Middle frontal gyrus (tissue), 1 donor: ENCODE data around the gene NAMPT.
"Not testable (repeated sequence)": the region's sequence is repeated elsewhere in the genome, so short reads cannot be mapped to it uniquely, and the experiment has no call there.

Experiments used
- DNase-seq: peaks from one replicate; pipeline ENCODE4 v3.0.0-alpha.2; 2015; ENCODE audit warnings: low spot score; ENCODE audit errors: extremely low spot score

The NAMPT gene

GRCh38 chr7:106284714-106285050 is at the start of gene NAMPT:
TSS of gene NAMPT (minus strand) at chr7:106284983. CDS start at chr7:106284884, 99 bp downstream.
- no peak for DNase-seq

GRCh38 chr7:106332201-106332600 is 47.4 kb upstream of the NAMPT start:
- no peak for DNase-seq

GRCh38 chr7:106331441-106332175 is 46.8 kb upstream of the NAMPT start:
- DNase-seq: no peak

GRCh38 chr7:106329971-106330733 is 45.4 kb upstream of the NAMPT start:
- no peak for DNase-seq

GRCh38 chr7:106329408-106329807 is 44.6 kb upstream of the NAMPT start:
- no peak for DNase-seq

GRCh38 chr7:106327538-106328481 is 43.0 kb upstream of the NAMPT start:
- DNase-seq: no peak

- no peak for DNase-seq
Measured at GRCh38 chr7:106326594-106327537, 42.1 kb upstream of the NAMPT start.

- DNase-seq: not testable (repeated sequence)
Measured at GRCh38 chr7:106324509-106324908, 39.7 kb upstream of the NAMPT start.

- not testable (repeated sequence) for DNase-seq
Measured at GRCh38 chr7:106320254-106320770, 35.5 kb upstream of the NAMPT start.

GRCh38 chr7:106318482-106318881 is 33.7 kb upstream of the NAMPT start:
- DNase-seq: no peak

GRCh38 chr7:106317971-106318370 is 33.2 kb upstream of the NAMPT start:
- DNase-seq: no peak

- no peak for DNase-seq
Measured at GRCh38 chr7:106316947-106317346, 32.2 kb upstream of the NAMPT start.

- DNase-seq: no peak
Measured at GRCh38 chr7:106314875-106315274, 30.1 kb upstream of the NAMPT start.

GRCh38 chr7:106313966-106314365 is 29.2 kb upstream of the NAMPT start:
- no peak for DNase-seq

GRCh38 chr7:106313456-106313901 is 28.7 kb upstream of the NAMPT start:
- no peak for DNase-seq

GRCh38 chr7:106312906-106313305 is 28.1 kb upstream of the NAMPT start:
- no peak for DNase-seq

GRCh38 chr7:106312099-106312871 is 27.5 kb upstream of the NAMPT start:
- DNase-seq: no peak

GRCh38 chr7:106309362-106309761 is 24.6 kb upstream of the NAMPT start:
- DNase-seq: no peak

- no peak for DNase-seq
Measured at GRCh38 chr7:106306256-106306655, 21.5 kb upstream of the NAMPT start.
